CD4-positive, alpha-beta T cell (primary cell): Measurements from ENCODE around the gene BCL11B. TPM values are rescaled to one million over a fixed set of nuclear protein-coding genes. Genes with fewer than 3 reads are reported as not detected.

Experiments used
- ATAC-seq: fragments of 200-7000 bp; cut with Tn5 transposase; one replicate; pipeline ENCODE4 v1.10.0; 2022; ENCODE audit warnings: mild to moderate bottlenecking; ENCODE audit not compliant: poor library complexity
- CTCF ChIA-PET: fragments of 350-600 bp; sonication (Branson Sonifier 250); formaldehyde crosslinking; loops from one replicate; lab custom pipeline; 2021; ENCODE audit warnings: antibody characterized with exemption, inconsistent platforms; lab: Charles Lee
- POLR2A ChIA-PET: fragments of 350-600 bp; sonication (Branson Sonifier 250); formaldehyde crosslinking; loops from one replicate; lab custom pipeline; 2021; ENCODE audit warnings: antibody characterized with exemption, inconsistent platforms; lab: Charles Lee
- DNase-seq, 14 experiments: peaks; one replicate each; pipeline ENCODE4 v3.0.0-alpha.2; 2013 to 2020; ENCODE audit warnings: mixed read lengths in 2 of 14
- H3K27ac ChIP-seq, 2 donors: one replicate each; pipeline versions ENCODE4 v1.5.1 to v1.7.0; 2013; ENCODE audit warnings: low read length in 2 of 2, low read depth in 1 of 2, mild to moderate bottlenecking in 1 of 2
- H3K27me3 ChIP-seq, 2 experiments: 1 replicate in 1 of 2; 2 replicates in 1 of 2; pipeline versions ENCODE4 v1.6.1 to v1.7.0; 2013; ENCODE audit warnings: low read length in 2 of 2, control low read depth in 1 of 2, mild to moderate bottlenecking in 1 of 2, moderate library complexity in 1 of 2; ENCODE audit not compliant: insufficient read depth in 2 of 2, control insufficient read depth in 1 of 2
- H3K36me3 ChIP-seq: one replicate; pipeline ENCODE4 v1.6.1; 2013; ENCODE audit warnings: low read length, control low read depth; ENCODE audit not compliant: insufficient read depth
- H3K4me1 ChIP-seq: one replicate; pipeline ENCODE4 v1.6.1; 2013; ENCODE audit warnings: low read length, control low read depth; ENCODE audit not compliant: insufficient read depth
- H3K4me3 ChIP-seq: one replicate; pipeline ENCODE4 v1.5.1; 2013; ENCODE audit warnings: mild to moderate bottlenecking, low read length, moderate library complexity
- H3K9me3 ChIP-seq, 2 experiments: 1 replicate in 1 of 2; 2 replicates in 1 of 2; pipeline versions ENCODE4 v1.6.1 to v1.7.0; 2013; ENCODE audit warnings: low read length in 2 of 2, mild to moderate bottlenecking in 2 of 2, control low read depth in 1 of 2, moderate library complexity in 1 of 2; ENCODE audit not compliant: control insufficient read depth in 1 of 2, insufficient read depth in 1 of 2
- H3K27ac Mint-ChIP-seq: one replicate; pipeline ENCODE4 v1.8.0; 2020; ENCODE audit warnings: mixed read lengths
- H3K27me3 Mint-ChIP-seq: one replicate; pipeline ENCODE4 v1.8.0; 2021; ENCODE audit warnings: mixed read lengths
- H3K36me3 Mint-ChIP-seq: one replicate; pipeline ENCODE4 v1.8.0; 2021; ENCODE audit warnings: low read depth, mixed read lengths
- H3K4me1 Mint-ChIP-seq: one replicate; pipeline ENCODE4 v1.8.0; 2021; ENCODE audit warnings: low read depth, mixed read lengths
- H3K4me3 Mint-ChIP-seq: one replicate; pipeline ENCODE4 v1.8.0; 2020; ENCODE audit warnings: mild to moderate bottlenecking, mixed read lengths
- H3K9me3 Mint-ChIP-seq: one replicate; pipeline ENCODE4 v1.8.0; 2020; ENCODE audit warnings: mixed read lengths
- intact Hi-C, 2 experiments: fragments of 100-400 bp; cut with DNase I in 1 of 2; cut with micrococcal nuclease in 1 of 2; formaldehyde crosslinking; loops; one replicate each; pipeline versions ENCODE4 v1.15.1 to v1.9.0; 2023 to 2025; cut with DNase I, micrococcal nuclease
- total RNA-seq, 174 experiments: library from RNA in 2 of 174; stranded (reverse) in 2 of 174; gene quantifications; one replicate each; pipeline ENCODE4 v1.2.3 and lab custom pipeline; 2021 to 2026
- TF ChIP-seq, protein P1 (sequence below): fragments of 200-600 bp; IDR thresholded peaks from one replicate; pipeline ENCODE4 v1.8.0; 2022; ENCODE audit warnings: antibody characterized with exemption, mild to moderate bottlenecking

Gene BCL11B
- total RNA-seq, 2 experiments from 2014 or later = 244 to 254 TPM

DNA sequence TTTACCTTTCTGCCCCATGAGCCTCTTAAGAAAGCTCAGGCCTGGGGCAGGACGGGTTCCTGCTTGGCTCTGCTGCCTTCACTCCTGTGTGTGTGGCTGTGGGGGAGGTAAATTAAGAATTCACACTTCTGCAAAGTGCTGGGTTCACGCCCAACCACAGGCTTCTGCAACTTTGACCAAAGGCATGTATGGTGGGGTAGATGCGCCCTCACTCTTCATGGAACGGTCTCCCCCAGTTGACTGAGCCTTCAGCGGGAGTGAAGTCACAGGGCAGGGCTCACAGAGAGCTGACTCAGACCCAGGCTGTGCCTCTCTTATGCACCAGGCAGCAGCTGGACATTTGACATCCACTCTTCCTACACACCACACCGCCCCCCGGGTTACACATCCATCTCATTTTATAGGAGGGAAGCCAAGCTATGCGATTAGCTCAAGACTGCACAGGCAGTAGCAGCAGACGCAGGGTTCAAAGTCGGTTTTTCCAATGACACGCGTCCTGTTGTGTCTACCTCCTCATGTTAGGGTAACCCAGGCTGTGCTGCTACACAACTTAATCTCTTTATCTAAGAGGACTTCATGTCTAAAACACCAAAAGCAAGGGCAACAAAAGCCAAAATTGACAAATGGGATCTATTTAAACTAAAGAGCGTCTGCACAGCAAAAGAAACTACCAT is 15.4 kb upstream of the BCL11B start:
- peak overlapping the region; percentile 17 for H3K4me3 Mint-ChIP-seq
- no peaks in the 10 kb centered on the region for H3K36me3 ChIP-seq
- H3K27ac Mint-ChIP-seq = no peak overlapping the region
- peaks cover 11% of the 10 kb centered on the region for H3K4me1 Mint-ChIP-seq
- ATAC-seq (no peak), DNase-seq (peak in 1 of 14 experiments; percentile 74)
- no peaks in the 10 kb centered on the region for H3K36me3 Mint-ChIP-seq
- H3K27me3 ChIP-seq = no peaks in the 10 kb centered on the region
- ChIA-PET CTCF (no interaction called here), POLR2A (no interaction called here)
- H3K9me3 Mint-ChIP-seq = no peaks in the 10 kb centered on the region
- H3K9me3 ChIP-seq = no peaks in the 10 kb centered on the region
- H3K4me1 ChIP-seq = peaks cover 14% of the 10 kb centered on the region
- H3K4me3 ChIP-seq = peak overlapping the region; percentile 33
- peaks cover 6% of the 10 kb centered on the region for H3K27me3 Mint-ChIP-seq
- no peak overlapping the region for H3K27ac ChIP-seq
- TF ChIP-seq, protein P1, sequence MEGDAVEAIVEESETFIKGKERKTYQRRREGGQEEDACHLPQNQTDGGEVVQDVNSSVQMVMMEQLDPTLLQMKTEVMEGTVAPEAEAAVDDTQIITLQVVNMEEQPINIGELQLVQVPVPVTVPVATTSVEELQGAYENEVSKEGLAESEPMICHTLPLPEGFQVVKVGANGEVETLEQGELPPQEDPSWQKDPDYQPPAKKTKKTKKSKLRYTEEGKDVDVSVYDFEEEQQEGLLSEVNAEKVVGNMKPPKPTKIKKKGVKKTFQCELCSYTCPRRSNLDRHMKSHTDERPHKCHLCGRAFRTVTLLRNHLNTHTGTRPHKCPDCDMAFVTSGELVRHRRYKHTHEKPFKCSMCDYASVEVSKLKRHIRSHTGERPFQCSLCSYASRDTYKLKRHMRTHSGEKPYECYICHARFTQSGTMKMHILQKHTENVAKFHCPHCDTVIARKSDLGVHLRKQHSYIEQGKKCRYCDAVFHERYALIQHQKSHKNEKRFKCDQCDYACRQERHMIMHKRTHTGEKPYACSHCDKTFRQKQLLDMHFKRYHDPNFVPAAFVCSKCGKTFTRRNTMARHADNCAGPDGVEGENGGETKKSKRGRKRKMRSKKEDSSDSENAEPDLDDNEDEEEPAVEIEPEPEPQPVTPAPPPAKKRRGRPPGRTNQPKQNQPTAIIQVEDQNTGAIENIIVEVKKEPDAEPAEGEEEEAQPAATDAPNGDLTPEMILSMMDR = no peak
- intact Hi-C loops = no loop called here

DNA sequence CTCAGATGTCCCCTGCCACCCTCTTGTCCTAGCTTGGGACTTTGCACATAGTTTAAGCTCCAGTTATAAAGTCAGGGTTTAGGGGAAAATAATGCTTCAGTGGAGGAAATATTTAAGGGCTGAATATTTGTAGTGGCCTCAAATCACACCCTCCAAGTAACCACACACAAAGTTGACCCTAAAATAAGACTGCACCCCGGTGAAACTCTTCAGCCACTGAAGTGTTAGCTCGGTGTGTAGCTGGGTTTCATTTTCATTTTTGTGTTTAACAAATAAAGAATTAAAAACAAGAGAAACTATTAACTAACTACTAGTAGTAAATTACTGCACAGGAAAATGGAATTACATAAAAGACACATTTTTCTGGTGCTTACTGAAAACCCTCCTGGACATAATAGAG is 14.8 kb upstream of the BCL11B start:
- peak in 1 of 14 experiments; percentile 42 for DNase-seq
- peak overlapping the region; percentile 33 for H3K4me3 ChIP-seq
- H3K4me1 Mint-ChIP-seq = peaks cover 11% of the 10 kb centered on the region

DNA sequence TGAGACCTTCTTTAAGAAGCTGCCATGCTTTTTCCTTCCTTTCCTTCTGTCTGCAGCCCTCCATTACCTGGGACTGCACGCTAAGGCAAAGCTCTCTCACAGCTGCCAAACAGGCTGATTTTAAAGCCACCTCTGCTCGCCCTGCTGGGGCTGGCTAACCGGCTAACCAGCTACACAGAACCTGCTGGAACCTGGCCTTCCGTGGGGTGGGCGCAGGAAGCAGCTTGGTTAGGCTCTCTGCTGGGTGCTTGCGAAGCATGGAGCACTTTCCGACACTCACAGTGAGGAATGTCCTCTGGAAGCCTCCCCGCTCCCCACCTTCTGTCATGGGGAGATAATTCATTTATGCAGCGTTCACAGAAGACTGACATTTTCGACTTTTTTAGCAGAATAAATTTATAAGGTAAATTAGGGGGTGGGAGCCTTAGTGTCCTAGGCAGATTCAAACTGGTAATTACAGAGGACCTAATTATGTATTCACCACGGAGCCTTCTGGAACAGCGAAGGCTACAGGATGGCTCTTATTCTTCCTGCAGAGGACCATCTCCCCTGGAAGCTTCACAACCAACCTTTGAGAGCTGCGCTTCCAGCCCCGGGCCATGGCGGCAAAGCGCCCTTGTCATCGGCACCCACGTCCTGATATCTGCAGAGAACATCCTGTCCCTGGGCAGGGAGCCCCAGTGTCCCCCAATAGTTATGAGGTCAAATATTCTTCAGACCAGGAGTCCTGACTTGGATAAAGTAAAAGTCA is 12.4 kb upstream of the BCL11B start:
- peaks cover 4% of the 10 kb centered on the region for H3K27me3 Mint-ChIP-seq
- intact Hi-C loops = no loop called here
- TF ChIP-seq, protein P1 = no peak
- H3K36me3 Mint-ChIP-seq = no peaks in the 10 kb centered on the region
- H3K4me1 ChIP-seq = peaks cover 27% of the 10 kb centered on the region
- no peaks in the 10 kb centered on the region for H3K9me3 ChIP-seq
- H3K27ac Mint-ChIP-seq = no peak overlapping the region
- no peak for DNase-seq
- ChIA-PET POLR2A (no interaction called here), CTCF (no interaction called here)
- no peak overlapping the region for H3K4me3 ChIP-seq
- peaks cover 24% of the 10 kb centered on the region for H3K4me1 Mint-ChIP-seq
- H3K27ac ChIP-seq = no peak overlapping the region
- no peak overlapping the region for H3K4me3 Mint-ChIP-seq
- H3K9me3 Mint-ChIP-seq = no peaks in the 10 kb centered on the region
- H3K27me3 ChIP-seq = no peaks in the 10 kb centered on the region
- H3K36me3 ChIP-seq = no peaks in the 10 kb centered on the region
- ATAC-seq = no peak

More for the DNA sequence above, 14.8 kb upstream of the BCL11B start:
- H3K27ac ChIP-seq = peak overlapping the region in 1 of 2 donors; percentile 3
- no peaks in the 10 kb centered on the region for H3K9me3 ChIP-seq
- CTCF ChIA-PET = no interaction called here
- POLR2A ChIA-PET = no interaction called here
- ATAC-seq = no peak
- peak overlapping the region; percentile 17 for H3K4me3 Mint-ChIP-seq
- no peaks in the 10 kb centered on the region for H3K27me3 ChIP-seq
- no peaks in the 10 kb centered on the region for H3K9me3 Mint-ChIP-seq
- H3K4me1 ChIP-seq = peaks cover 14% of the 10 kb centered on the region
- intact Hi-C loops = no loop called here
- no peak overlapping the region for H3K27ac Mint-ChIP-seq
- TF ChIP-seq, protein P1 = no peak
- H3K36me3 Mint-ChIP-seq = no peaks in the 10 kb centered on the region
- no peaks in the 10 kb centered on the region for H3K36me3 ChIP-seq
- peaks cover 6% of the 10 kb centered on the region for H3K27me3 Mint-ChIP-seq
